ENCODE data around the gene MTNR1A. TPM values are rescaled to one million over a fixed set of nuclear protein-coding genes. Genes with fewer than 3 reads are reported as not detected.

The MTNR1A gene
- total RNA-seq, 1 experiment from 2014 or later: not detected

DNA sequence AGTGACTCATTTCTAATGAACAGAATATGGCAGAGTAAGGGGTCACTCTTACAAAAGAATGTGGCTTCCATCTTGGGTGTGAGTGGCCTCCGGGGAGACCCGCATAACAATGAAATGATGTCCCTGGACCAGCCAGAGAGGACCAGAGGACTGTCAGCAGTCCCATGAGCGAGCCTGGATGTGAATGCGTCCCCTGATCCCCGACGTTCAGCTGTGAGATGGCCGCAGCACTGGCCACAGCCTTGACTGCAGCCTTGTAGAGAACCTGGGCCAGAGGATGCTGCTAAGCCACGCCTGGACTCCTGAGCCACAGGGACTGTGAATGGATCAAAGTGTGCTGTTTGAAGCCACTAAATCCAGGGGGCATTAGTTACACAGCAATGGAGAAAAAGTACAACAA, 53.8 kb downstream of the MTNR1A start:
- Mint-ChIP-seq H3K4me3 (ENCODE audit: unreplicated experiment) (no peak overlapping the region), H3K4me1 (ENCODE audit: low read depth, unreplicated experiment) (no peaks in the 10 kb centered on the region), H3K27me3 (ENCODE audit: insufficient read depth, unreplicated experiment) (no peaks in the 10 kb centered on the region), H3K36me3 (ENCODE audit: insufficient read depth, unreplicated experiment) (no peaks in the 10 kb centered on the region), H3K27ac (ENCODE audit: unreplicated experiment) (no peak overlapping the region), H3K9me3 (ENCODE audit: unreplicated experiment) (no peaks in the 10 kb centered on the region)
- ChIA-PET CTCF (no interaction called here), POLR2A (no interaction called here)
- H3K4me3 ChIP-seq (ENCODE audit: low read depth, low read length): no peak overlapping the region
- BruUV-seq (replicated peaks): no TSS peak
- H3K27me3 ChIP-seq (replicated peaks; ENCODE audit: control insufficient read depth, insufficient read depth, low read length): no peaks in the 10 kb centered on the region
- intact Hi-C loops (cut with micrococcal nuclease; ENCODE audit: unreplicated experiment): no loop called here
- DNase-seq: no peak
- no peaks in the 10 kb centered on the region for H3K9me3 ChIP-seq
- TF ChIP-seq, protein P1, sequence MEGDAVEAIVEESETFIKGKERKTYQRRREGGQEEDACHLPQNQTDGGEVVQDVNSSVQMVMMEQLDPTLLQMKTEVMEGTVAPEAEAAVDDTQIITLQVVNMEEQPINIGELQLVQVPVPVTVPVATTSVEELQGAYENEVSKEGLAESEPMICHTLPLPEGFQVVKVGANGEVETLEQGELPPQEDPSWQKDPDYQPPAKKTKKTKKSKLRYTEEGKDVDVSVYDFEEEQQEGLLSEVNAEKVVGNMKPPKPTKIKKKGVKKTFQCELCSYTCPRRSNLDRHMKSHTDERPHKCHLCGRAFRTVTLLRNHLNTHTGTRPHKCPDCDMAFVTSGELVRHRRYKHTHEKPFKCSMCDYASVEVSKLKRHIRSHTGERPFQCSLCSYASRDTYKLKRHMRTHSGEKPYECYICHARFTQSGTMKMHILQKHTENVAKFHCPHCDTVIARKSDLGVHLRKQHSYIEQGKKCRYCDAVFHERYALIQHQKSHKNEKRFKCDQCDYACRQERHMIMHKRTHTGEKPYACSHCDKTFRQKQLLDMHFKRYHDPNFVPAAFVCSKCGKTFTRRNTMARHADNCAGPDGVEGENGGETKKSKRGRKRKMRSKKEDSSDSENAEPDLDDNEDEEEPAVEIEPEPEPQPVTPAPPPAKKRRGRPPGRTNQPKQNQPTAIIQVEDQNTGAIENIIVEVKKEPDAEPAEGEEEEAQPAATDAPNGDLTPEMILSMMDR (IDR thresholded peaks at IDR 0.05; ENCODE audit: insufficient read depth in 1 of 2, low read depth in 1 of 2, low read length in 1 of 2, severe bottlenecking in 1 of 2, unreplicated experiment in 1 of 2): no peak
- H3K4me1 ChIP-seq: no peaks in the 10 kb centered on the region
- H3K36me3 ChIP-seq (ENCODE audit: control insufficient read depth, insufficient read depth, low read length): no peaks in the 10 kb centered on the region

DNA sequence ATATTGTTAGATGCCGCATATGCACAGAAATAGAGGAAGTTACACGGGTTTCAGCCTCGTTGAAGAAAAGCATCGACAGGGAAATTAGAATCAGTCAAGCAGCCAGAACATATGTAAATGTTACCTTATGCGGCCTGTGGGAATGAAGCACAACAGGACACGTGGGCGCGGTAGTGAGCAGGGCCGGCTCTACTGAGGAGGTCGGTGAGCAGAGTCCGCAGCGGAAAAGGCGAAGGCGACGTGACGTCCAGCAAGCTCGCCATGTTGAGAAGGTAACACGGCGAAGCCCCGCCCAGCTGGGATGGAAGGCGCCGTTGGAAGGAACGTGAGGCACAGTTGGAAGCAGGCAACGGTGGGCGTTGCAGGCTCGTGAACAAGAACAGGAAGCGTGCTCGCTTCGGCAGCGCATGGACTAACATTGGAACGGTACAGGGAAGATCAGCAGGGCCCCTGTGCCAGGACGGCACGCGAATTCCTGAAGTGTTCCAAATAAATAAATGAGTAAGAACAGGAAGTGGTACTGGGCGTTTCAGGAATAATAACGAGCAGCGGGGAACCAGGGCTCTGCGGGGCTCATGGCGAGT, 54.6 kb downstream of the MTNR1A start:
- TF ChIP-seq, protein P1 (IDR thresholded peaks at IDR 0.05; ENCODE audit: insufficient read depth in 1 of 2, low read depth in 1 of 2, low read length in 1 of 2, severe bottlenecking in 1 of 2, unreplicated experiment in 1 of 2): no peak
- intact Hi-C loops (cut with micrococcal nuclease; ENCODE audit: unreplicated experiment): no loop called here
- no peak overlapping the region for H3K4me3 Mint-ChIP-seq (ENCODE audit: unreplicated experiment)
- ChIA-PET CTCF (no interaction called here), POLR2A (no interaction called here)
- BruUV-seq (replicated peaks): no TSS peak
- no peak for DNase-seq
- H3K36me3 Mint-ChIP-seq (ENCODE audit: insufficient read depth, unreplicated experiment): no peaks in the 10 kb centered on the region
- H3K27me3 Mint-ChIP-seq (ENCODE audit: insufficient read depth, unreplicated experiment): no peaks in the 10 kb centered on the region
- Histone ChIP-seq H3K27me3 (replicated peaks; ENCODE audit: control insufficient read depth, insufficient read depth, low read length) (no peaks in the 10 kb centered on the region), H3K9me3 (no peaks in the 10 kb centered on the region), H3K36me3 (ENCODE audit: control insufficient read depth, insufficient read depth, low read length) (no peaks in the 10 kb centered on the region), H3K4me1 (no peaks in the 10 kb centered on the region), H3K4me3 (ENCODE audit: low read depth, low read length) (no peak overlapping the region)
- H3K27ac Mint-ChIP-seq (ENCODE audit: unreplicated experiment): no peak overlapping the region
- H3K9me3 Mint-ChIP-seq (ENCODE audit: unreplicated experiment): peaks cover 7% of the 10 kb centered on the region
- no peaks in the 10 kb centered on the region for H3K4me1 Mint-ChIP-seq (ENCODE audit: low read depth, unreplicated experiment)

DNA sequence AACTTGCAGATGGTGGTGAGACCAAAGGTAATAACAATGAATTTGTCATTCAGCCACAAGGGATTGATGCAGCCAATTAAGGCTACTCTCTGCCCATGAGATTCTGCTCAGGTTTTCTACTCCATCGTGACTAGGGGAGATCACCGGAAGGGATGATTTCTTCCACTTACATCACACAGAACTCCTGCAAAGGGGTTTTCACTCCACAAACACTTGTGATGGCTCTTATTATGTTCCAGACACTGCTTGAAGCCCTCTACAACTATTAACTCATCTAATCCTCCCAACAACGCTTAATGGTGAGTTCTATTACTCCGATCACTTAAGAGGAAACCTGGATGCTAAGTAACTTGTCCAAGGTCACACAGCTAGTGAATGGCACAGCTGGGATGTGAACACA, 55.9 kb downstream of the MTNR1A start:
- Mint-ChIP-seq H3K4me1 (ENCODE audit: low read depth, unreplicated experiment) (no peaks in the 10 kb centered on the region), H3K36me3 (ENCODE audit: insufficient read depth, unreplicated experiment) (no peaks in the 10 kb centered on the region), H3K9me3 (ENCODE audit: unreplicated experiment) (peaks cover 16% of the 10 kb centered on the region), H3K4me3 (ENCODE audit: unreplicated experiment) (no peak overlapping the region), H3K27ac (ENCODE audit: unreplicated experiment) (no peak overlapping the region), H3K27me3 (ENCODE audit: insufficient read depth, unreplicated experiment) (no peaks in the 10 kb centered on the region)
- no TSS peak for BruUV-seq (replicated peaks)
- intact Hi-C loops (cut with micrococcal nuclease; ENCODE audit: unreplicated experiment): no loop called here
- peaks cover 11% of the 10 kb centered on the region; the same call in 1 of the 2 replicates for H3K9me3 ChIP-seq
- CTCF ChIA-PET: no interaction called here
- H3K27me3 ChIP-seq (replicated peaks; ENCODE audit: control insufficient read depth, insufficient read depth, low read length): no peaks in the 10 kb centered on the region
- H3K4me1 ChIP-seq: no peaks in the 10 kb centered on the region
- H3K4me3 ChIP-seq (ENCODE audit: low read depth, low read length): no peak overlapping the region
- POLR2A ChIA-PET: no interaction called here
- no peaks in the 10 kb centered on the region for H3K36me3 ChIP-seq (ENCODE audit: control insufficient read depth, insufficient read depth, low read length)
- no peak for DNase-seq
- TF ChIP-seq, protein P1 (IDR thresholded peaks at IDR 0.05; ENCODE audit: insufficient read depth in 1 of 2, low read depth in 1 of 2, low read length in 1 of 2, severe bottlenecking in 1 of 2, unreplicated experiment in 1 of 2): no peak

Data from Caco-2 (cell line).